ENCODE data around the gene TAF6L. TPM values are rescaled to one million over a fixed set of nuclear protein-coding genes. Genes with fewer than 3 reads are reported as not detected.
"Not testable (repeated sequence)": the region's sequence is repeated elsewhere in the genome, so short reads cannot be mapped to it uniquely, and the experiment has no call there.

TAF6L gene
- total and polyA plus RNA-seq, 2 donors (not counting 3 experiments of a cell fraction or from before 2014, with no cell fraction given): 28.9 to 33.3 TPM

DNA sequence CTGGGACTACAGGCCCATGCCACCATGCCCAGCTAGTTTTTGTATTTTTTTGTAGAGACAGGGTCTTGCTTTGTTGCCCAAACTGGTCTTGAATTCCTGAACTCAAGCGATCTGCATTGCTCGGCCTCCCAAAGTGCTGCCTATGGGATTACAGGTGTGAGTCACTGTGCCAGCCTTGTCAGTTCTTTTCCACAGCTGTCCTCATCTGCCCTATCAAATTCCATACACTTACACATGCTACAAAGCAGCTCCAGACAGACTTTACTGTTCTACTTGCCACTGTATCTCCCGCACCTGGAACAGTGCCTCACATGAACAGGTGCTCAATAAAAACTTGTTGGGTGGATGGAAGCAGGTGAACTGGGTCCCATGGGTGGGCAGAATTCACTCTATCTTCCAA is 52.5 kb downstream of the TAF6L start:
- CTCF ChIA-PET: interaction anchor here (1.1 kb wide), 1 partner anchor 16 kb away, joined by 4 read pairs; no protein-coding TSS in a partner anchor
- no peak overlapping the region for H3K4me2 ChIP-seq (ENCODE audit: insufficient read depth, low read length)
- no peak overlapping the region for H3K27ac ChIP-seq (ENCODE audit: insufficient read depth, low read depth, low read length)
- H3K9me1 ChIP-seq (replicated peaks; ENCODE audit: control insufficient read depth, extremely low read depth, insufficient read depth, low read length): no peaks in the 10 kb centered on the region
- no peak for DNase-seq (ENCODE audit: low read depth, low spot score)
- TF ChIP-seq JUN (IDR thresholded peaks at IDR 0.05; ENCODE audit: borderline replicate concordance, insufficient read depth, insufficient read length, low read depth): no peak
- no peak overlapping the region for H2AFZ ChIP-seq (ENCODE audit: low read depth, low read length)
- H4K20me1 ChIP-seq (replicated peaks; ENCODE audit: control insufficient read depth, extremely low read depth, insufficient read depth, low read length): no peaks in the 10 kb centered on the region
- H3K4me1 ChIP-seq (ENCODE audit: control insufficient read depth, extremely low read depth, insufficient read depth, low read length): no peaks in the 10 kb centered on the region
- no peak overlapping the region for H3K4me3 ChIP-seq (replicated peaks in 1 of 3; ENCODE audit: insufficient read depth in 1 of 3, low read depth in 1 of 3, low read length in 3 of 3)
- no peak overlapping the region for H3K9ac ChIP-seq (replicated peaks; ENCODE audit: extremely low read depth, insufficient read depth, low read length)
- BruUV-seq (replicated peaks): no TSS peak
- H3K27me3 ChIP-seq (ENCODE audit: control insufficient read depth in 2 of 2, insufficient read depth in 2 of 2, low read length in 2 of 2): no peaks in the 10 kb centered on the region
- intact Hi-C loops (cut with micrococcal nuclease): no loop called here
- peaks cover 12 to 53% of the 10 kb centered on the region in 2 experiments for H3K36me3 ChIP-seq (ENCODE audit: control insufficient read depth in 2 of 2, extremely low read depth in 1 of 2, insufficient read depth in 2 of 2, low read length in 2 of 2)
- POLR2A ChIA-PET: interaction anchor here (1.8 kb wide), 1 partner anchor 17 kb away, joined by 8 read pairs; no protein-coding TSS in a partner anchor
- no peak for FAIRE-seq
- H3K79me2 ChIP-seq (ENCODE audit: control insufficient read depth, insufficient read depth, low read length): peaks cover 5% of the 10 kb centered on the region
- dilution Hi-C loops (cut with MboI; ENCODE audit: extremely low pct_ligation_motif_present, low sequenced_read_pairs): no loop called here
- H3K9me3 ChIP-seq (replicated peaks; ENCODE audit: control insufficient read depth, insufficient read depth, low read length): no peaks in the 10 kb centered on the region

DNA sequence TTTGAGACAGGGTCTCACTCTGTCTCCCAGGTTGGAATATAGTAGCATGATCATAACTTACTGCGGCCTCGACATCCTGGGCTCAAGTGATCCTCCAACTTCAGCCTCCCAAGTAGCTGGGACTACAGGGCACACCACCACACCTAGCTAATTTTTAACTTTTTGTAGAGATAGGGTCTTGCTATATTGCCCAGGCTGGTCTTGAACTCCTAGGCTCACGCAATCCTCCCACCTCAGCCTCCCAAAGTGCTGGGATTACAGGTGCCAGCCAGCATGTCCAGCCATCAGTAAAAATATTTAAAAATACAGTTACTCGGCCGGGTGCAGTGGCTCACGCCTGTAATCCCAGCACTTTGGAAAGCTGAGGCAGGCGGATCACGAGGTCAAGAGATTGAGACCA is 56.9 kb downstream of the TAF6L start:
- ChIA-PET CTCF (interaction anchor here (1.2 to 2.1 kb wide), 2 partner anchors 14 to 42 kb away, joined by 3 to 8 read pairs; no protein-coding TSS in a partner anchor), POLR2A (interaction anchor here (0.5 to 1.3 kb wide), 2 partner anchors 13 to 18 kb away, joined by 3 to 8 read pairs; no protein-coding TSS in a partner anchor)
- H3K27me3 ChIP-seq (ENCODE audit: control insufficient read depth in 2 of 2, insufficient read depth in 2 of 2, low read length in 2 of 2); DNase-seq (ENCODE audit: low read depth, low spot score); H3K4me2 ChIP-seq (ENCODE audit: insufficient read depth, low read length); H4K20me1 ChIP-seq (replicated peaks; ENCODE audit: control insufficient read depth, extremely low read depth, insufficient read depth, low read length); H3K27ac ChIP-seq (ENCODE audit: insufficient read depth, low read depth, low read length); dilution Hi-C loops (cut with MboI; ENCODE audit: extremely low pct_ligation_motif_present, low sequenced_read_pairs); H3K9ac ChIP-seq (replicated peaks; ENCODE audit: extremely low read depth, insufficient read depth, low read length); H2AFZ ChIP-seq (ENCODE audit: low read depth, low read length); H3K9me3 ChIP-seq (replicated peaks; ENCODE audit: control insufficient read depth, insufficient read depth, low read length); H3K4me3 ChIP-seq (replicated peaks in 1 of 3; ENCODE audit: insufficient read depth in 1 of 3, low read depth in 1 of 3, low read length in 3 of 3); BruUV-seq (replicated peaks); FAIRE-seq; intact Hi-C loops (cut with micrococcal nuclease); H3K9me1 ChIP-seq (replicated peaks; ENCODE audit: control insufficient read depth, extremely low read depth, insufficient read depth, low read length): not testable (repeated sequence)
- peaks cover 13% of the 10 kb centered on the region for H3K4me1 ChIP-seq (ENCODE audit: control insufficient read depth, extremely low read depth, insufficient read depth, low read length)
- H3K36me3 ChIP-seq (ENCODE audit: control insufficient read depth in 2 of 2, extremely low read depth in 1 of 2, insufficient read depth in 2 of 2, low read length in 2 of 2): peaks cover 9 to 35% of the 10 kb centered on the region in 2 experiments
- H3K79me2 ChIP-seq (ENCODE audit: control insufficient read depth, insufficient read depth, low read length): peaks cover 26% of the 10 kb centered on the region
